Adrenal gland (tissue), 19 donors: ENCODE data around the gene SH3BP4. TPM values are rescaled to one million over a fixed set of nuclear protein-coding genes. Genes with fewer than 3 reads are reported as not detected.

Experiments
- DNase-seq, 7 donors: peaks; one replicate each; pipeline ENCODE4 v3.0.0-alpha.2; 2019 to 2020
- H3K27ac ChIP-seq, 5 donors: fragments of 200-600 bp; sonication (generic) in 4 of 5; 1 replicate in 3 of 5; 2 replicates in 2 of 5; pipeline versions ENCODE4 v1.5.1 to v1.8.0; 2016 to 2020; ENCODE audit warnings: mild to moderate bottlenecking in 1 of 5
- H3K27me3 ChIP-seq: fragments of 200-600 bp; 2 replicates; pipeline ENCODE4 v1.8.0; 2021
- H3K36me3 ChIP-seq, 2 donors: fragments of 200-600 bp; replicated peaks in 1 of 2; 1 replicate in 1 of 2; 2 replicates in 1 of 2; pipeline versions ENCODE4 v1.5.1 to v1.8.0; 2018 to 2022
- H3K4me1 ChIP-seq, 2 donors: fragments of 200-600 bp; replicated peaks in 1 of 2; 1 replicate in 1 of 2; 2 replicates in 1 of 2; pipeline versions ENCODE4 v1.5.1 to v1.8.0; 2018 to 2021
- H3K4me3 ChIP-seq, 4 donors: fragments of 200-600 bp; sonication (generic) in 3 of 4; one replicate each; pipeline ENCODE4 v1.5.1; 2016 to 2018
- H3K9me3 ChIP-seq, 3 donors: fragments of 200-600 bp; sonication (generic) in 1 of 3; replicated peaks in 1 of 3; 1 replicate in 2 of 3; 2 replicates in 1 of 3; pipeline versions ENCODE4 v1.5.1 to v1.8.0; 2016 to 2021
- CTCF ChIP-seq, 6 experiments: fragments of 450-650 bp in 4 of 6; fragments of 200-600 bp in 2 of 6; sonication (generic) in 1 of 6; IDR thresholded peaks; 1 replicate in 5 of 6; 2 replicates in 1 of 6; pipeline versions ENCODE4 v1.5.1 to v1.8.0; 2016 to 2021; ENCODE audit warnings: antibody characterized with exemption in 6 of 6, mild to moderate bottlenecking in 2 of 6, moderate library complexity in 1 of 6
- POLR2A ChIP-seq, 2 donors: fragments of 450-650 bp; IDR thresholded peaks; one replicate each; pipeline ENCODE4 v1.6.1; 2017; ENCODE audit warnings: antibody characterized with exemption in 2 of 2, mild to moderate bottlenecking in 2 of 2, moderate library complexity in 1 of 2
- WGBS, 4 donors: extraction: QIAGEN DNeasy Blood & Tissue Kit in 2 of 4; methylation state at CpG; one replicate each; pipeline versions ENCODE4 v1.1.5 to v1.1.7; 2013 to 2017; 5-methylcytosine and 5-hydroxymethylcytosine counted together
- intact Hi-C, 2 donors: fragments of 100-400 bp; cut with DNase I; formaldehyde crosslinking; loops; one replicate each; pipeline versions ENCODE4 v1.14.1 to v1.15.0; 2022 to 2023
- long read RNA-seq, 10 donors: library from polyadenylated mRNA in 3 of 10; unstranded in 2 of 10; stranded (forward) in 1 of 10; transcript quantifications; one replicate each; pipeline ENCODE4 v2.0.0 and lab custom pipeline, GENCODE V29; 2021 to 2026
- polyA plus RNA-seq, 3 donors: library from polyadenylated mRNA; stranded (reverse); fragments of 200-250 nt in 2 of 3; fragments of 350-450 nt in 1 of 3; fragmentation: Illumina TruSeq in 1 of 3; extraction: RNeasy Lipid Tissue Mini Kit (QIAGEN cat#74804) in 1 of 3; gene quantifications; one replicate each; pipeline ENCODE4 v1.2.3, GENCODE V29; 2013 to 2014
- total RNA-seq, 9 donors: library from RNA; depleted of rRNA in 4 of 9; stranded (reverse); fragments of >200 nt in 4 of 9; fragments of 120-200 nt in 1 of 9; fragmentation: NEBNext Ultra II Directional in 1 of 9; extraction: Animal tissue kit (Norgen Biotek cat#: 25700) in 1 of 9; gene quantifications; one replicate each; pipeline versions ENCODE4 v1.1.0 to v1.2.4, GENCODE V29; 2013 to 2023
- donor health status: healthy with polysubstance abuse.
- donor health status: Bipolar disorder and iron deficiency.
- donor health status: DM: yes; HTN: yes; CAD: no.
- donor health status: DM: no; HTN: no; CAD: no.
- donor health status: DM: no; HTN: no; CAD: no.
- donor health status: DM: yes; HTN: yes; CAD: no.

SH3BP4 gene, protein sequence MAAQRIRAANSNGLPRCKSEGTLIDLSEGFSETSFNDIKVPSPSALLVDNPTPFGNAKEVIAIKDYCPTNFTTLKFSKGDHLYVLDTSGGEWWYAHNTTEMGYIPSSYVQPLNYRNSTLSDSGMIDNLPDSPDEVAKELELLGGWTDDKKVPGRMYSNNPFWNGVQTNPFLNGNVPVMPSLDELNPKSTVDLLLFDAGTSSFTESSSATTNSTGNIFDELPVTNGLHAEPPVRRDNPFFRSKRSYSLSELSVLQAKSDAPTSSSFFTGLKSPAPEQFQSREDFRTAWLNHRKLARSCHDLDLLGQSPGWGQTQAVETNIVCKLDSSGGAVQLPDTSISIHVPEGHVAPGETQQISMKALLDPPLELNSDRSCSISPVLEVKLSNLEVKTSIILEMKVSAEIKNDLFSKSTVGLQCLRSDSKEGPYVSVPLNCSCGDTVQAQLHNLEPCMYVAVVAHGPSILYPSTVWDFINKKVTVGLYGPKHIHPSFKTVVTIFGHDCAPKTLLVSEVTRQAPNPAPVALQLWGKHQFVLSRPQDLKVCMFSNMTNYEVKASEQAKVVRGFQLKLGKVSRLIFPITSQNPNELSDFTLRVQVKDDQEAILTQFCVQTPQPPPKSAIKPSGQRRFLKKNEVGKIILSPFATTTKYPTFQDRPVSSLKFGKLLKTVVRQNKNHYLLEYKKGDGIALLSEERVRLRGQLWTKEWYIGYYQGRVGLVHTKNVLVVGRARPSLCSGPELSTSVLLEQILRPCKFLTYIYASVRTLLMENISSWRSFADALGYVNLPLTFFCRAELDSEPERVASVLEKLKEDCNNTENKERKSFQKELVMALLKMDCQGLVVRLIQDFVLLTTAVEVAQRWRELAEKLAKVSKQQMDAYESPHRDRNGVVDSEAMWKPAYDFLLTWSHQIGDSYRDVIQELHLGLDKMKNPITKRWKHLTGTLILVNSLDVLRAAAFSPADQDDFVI
- total RNA-seq (10 to 100 TPM in 8 of 9 donors, 1 to 10 TPM in 1; 5.1 to 26.9 (median 21.8) TPM), polyA plus RNA-seq (10 to 100 TPM; 10.6 to 13.7 (median 10.6) TPM)
- long read RNA-seq, donor 1, result 0 reads
- long read RNA-seq, donor 2, result 0 reads
- long read RNA-seq, donor 3, result 0 reads
- long read RNA-seq, donor 4, partial matches to known transcripts, result 0 of 2 reads
- long read RNA-seq, donor 4, other reads (novel, unspliced or antisense), result 1 of 2 reads
- long read RNA-seq, donor 5, full-length matches to known transcripts, result 16 of 30 reads
- long read RNA-seq, donor 5, partial matches to known transcripts, result 11 of 30 reads
- long read RNA-seq, donor 5, other reads (novel, unspliced or antisense), result 3 of 30 reads
- long read RNA-seq, donor 6, partial matches to known transcripts, result 0 of 1 reads
- long read RNA-seq, donor 6, other reads (novel, unspliced or antisense), result 1 of 1 reads
- long read RNA-seq, donor 7, partial matches to known transcripts, result 0 of 1 reads
- long read RNA-seq, donor 7, other reads (novel, unspliced or antisense), result 0 of 1 reads
- long read RNA-seq, donor 8, partial matches to known transcripts, result 13 of 13 reads
- long read RNA-seq, donor 8, other reads (novel, unspliced or antisense), result 0 of 13 reads
- long read RNA-seq, donor 9, result 0 reads
- long read RNA-seq, donor 10, result 0 reads

DNA sequence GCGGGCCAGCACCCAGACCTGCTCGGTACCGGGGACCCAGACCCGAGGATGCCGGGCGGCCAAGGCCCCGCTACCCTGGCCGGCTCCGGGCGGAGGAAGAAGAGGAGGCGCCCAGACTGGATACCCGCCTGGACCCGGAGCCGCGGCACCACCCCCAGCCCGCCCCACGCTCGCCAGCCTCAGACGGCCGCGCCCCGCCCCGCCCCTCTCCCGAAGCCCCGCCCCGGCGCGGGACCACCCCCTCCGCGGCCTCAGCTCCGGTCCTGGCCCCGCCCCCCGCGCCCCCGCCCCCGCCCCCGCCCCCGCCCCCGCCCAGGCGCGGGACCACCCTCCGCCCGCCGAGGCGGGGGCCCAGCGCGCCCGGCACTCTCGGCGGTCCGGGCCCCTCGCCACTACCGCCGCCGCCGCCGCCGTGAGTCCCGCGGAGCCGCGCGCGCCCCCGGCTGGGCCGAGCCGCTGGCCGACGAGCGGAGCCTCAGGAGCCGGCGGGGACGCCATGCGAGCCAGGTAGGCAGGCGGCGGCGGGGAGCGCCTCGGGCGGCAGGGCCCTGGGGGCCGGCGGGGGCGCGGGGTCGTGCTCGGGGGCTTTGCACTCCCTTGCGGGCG is at the start of gene SH3BP4:
Gene SH3BP4 (plus strand): TSS at position 354 of the 606 bp plus-strand sequence. CDS start 82,986 bp downstream, outside the sequence.
- Histone ChIP-seq H3K4me3 (peak within 1 kb of the TSS in 3 of 4 donors; percentile 30 to 90 (median 81)), H3K9me3 (no peaks in the 10 kb centered on the region), H3K27me3 (no peaks in the 10 kb centered on the region), H3K27ac (peak within 1 kb of the TSS in 3 of 5 donors; percentile 62 to 76 (median 64)), H3K36me3 (no peaks in the 10 kb centered on the region), H3K4me1 (peaks cover 10 to 18% of the 10 kb centered on the region in 2 donors)
- intact Hi-C loops, result loop anchor here in 1 of 2 donors (10.0 kb wide), 1 partner anchor 73 kb away; no protein-coding TSS in a partner anchor
- TF ChIP-seq CTCF (IDR thresholded peaks at IDR 0.05) (no peak), POLR2A (IDR thresholded peaks at IDR 0.05) (peak in 1 of 2 donors; percentile 2)
- 0 to 2% methylated on average over 56 to 85 of the region's 88 CpGs; no CpG with 5 or more reads in 2 of the 4 donors for WGBS, 4 donors
- DNase-seq, result peak; percentile 75 to 88 (median 84)

- Histone ChIP-seq H3K9me3 (no peaks in the 10 kb centered on the region), H3K27ac (no peak overlapping the region), H3K4me3 (no peak overlapping the region), H3K4me1 (no peaks in the 10 kb centered on the region), H3K27me3 (no peaks in the 10 kb centered on the region), H3K36me3 (no peaks in the 10 kb centered on the region)
- no peak for DNase-seq
- TF ChIP-seq CTCF (IDR thresholded peaks at IDR 0.05), result no peak
- TF ChIP-seq POLR2A (IDR thresholded peaks at IDR 0.05), result no peak
- intact Hi-C loops, result no loop called here
- 90 to 94% (median 92%) methylated on average over 2 of the region's 2 CpGs for WGBS, 4 donors
Measured at GRCh38 chr2:234904785-234905184, 47.0 kb upstream of the SH3BP4 start.

- DNase-seq, result no peak
- WGBS, 4 donors, result 85 to 94% (median 91%) methylated on average over 12 of the region's 12 CpGs
Measured at GRCh38 chr2:234905547-234906265, 46.1 kb upstream of the SH3BP4 start.

More at GRCh38 chr2:234905547-234906265, 46.1 kb upstream of the SH3BP4 start:
- Histone ChIP-seq H3K4me1 (no peaks in the 10 kb centered on the region), H3K4me3 (no peak overlapping the region), H3K36me3 (no peaks in the 10 kb centered on the region), H3K9me3 (no peaks in the 10 kb centered on the region), H3K27ac (no peak overlapping the region), H3K27me3 (no peaks in the 10 kb centered on the region)
- intact Hi-C loops, result no loop called here
- TF ChIP-seq POLR2A (IDR thresholded peaks at IDR 0.05) (no peak), CTCF (IDR thresholded peaks at IDR 0.05) (no peak)
